IPS-20b (cell line): Measurements from ENCODE around the gene ISX.

Experiments used
- H3K27ac ChIP-seq: one replicate; pipeline ENCODE4 v1.5.1; 2013; ENCODE audit warnings: low read length
- H3K27me3 ChIP-seq: 2 replicates; pipeline ENCODE4 v1.6.1; 2013; ENCODE audit warnings: mild to moderate bottlenecking, low read length, inconsistent platforms; ENCODE audit not compliant: insufficient read depth
- H3K36me3 ChIP-seq: 2 replicates; pipeline ENCODE4 v1.6.1; 2013; ENCODE audit warnings: low read depth, mild to moderate bottlenecking, inconsistent platforms, low read length, moderate library complexity; ENCODE audit not compliant: insufficient read depth
- H3K4me1 ChIP-seq: 2 replicates; pipeline ENCODE4 v1.6.1; 2013; ENCODE audit warnings: mild to moderate bottlenecking, control low read depth, inconsistent platforms, low read length, moderate library complexity; ENCODE audit not compliant: insufficient read depth
- H3K4me3 ChIP-seq: 2 replicates; pipeline ENCODE4 v1.5.1; 2013; ENCODE audit warnings: mild to moderate bottlenecking, low read length, inconsistent platforms
- H3K9ac ChIP-seq: 2 replicates; pipeline ENCODE4 v1.6.1; 2013; ENCODE audit warnings: low read depth, mild to moderate bottlenecking, inconsistent platforms, low read length, moderate library complexity
- H3K9me3 ChIP-seq: 2 replicates; pipeline ENCODE4 v1.6.1; 2013; ENCODE audit warnings: mild to moderate bottlenecking, low read depth, low read length, inconsistent platforms; ENCODE audit not compliant: insufficient read depth

The ISX gene

GRCh38 chr22:35134637-35135036, 68.7 kb downstream of the ISX start:
- peaks cover 17% of the 10 kb centered on the region for H3K4me1 ChIP-seq
- H3K9me3 ChIP-seq, result no peaks in the 10 kb centered on the region
- no peaks in the 10 kb centered on the region for H3K36me3 ChIP-seq
- peaks cover 3% of the 10 kb centered on the region; the same call in 1 of the 2 replicates for H3K27me3 ChIP-seq
- no peak overlapping the region for H3K4me3 ChIP-seq
- H3K27ac ChIP-seq, result no peak overlapping the region
- no peak overlapping the region for H3K9ac ChIP-seq

GRCh38 chr22:35135165-35135564, 69.2 kb downstream of the ISX start:
- Histone ChIP-seq H3K27me3 (peaks cover 3% of the 10 kb centered on the region; the same call in 1 of the 2 replicates), H3K9me3 (no peaks in the 10 kb centered on the region), H3K4me1 (peaks cover 17% of the 10 kb centered on the region), H3K4me3 (peak overlapping the region; percentile 5; the same call in 1 of the 2 replicates), H3K27ac (no peak overlapping the region), H3K9ac (no peak overlapping the region), H3K36me3 (no peaks in the 10 kb centered on the region)
